Stimulated activated CD4-positive, alpha-beta T cell treated with anti-CD3 and anti-CD28 coated beads, Interleukin-2, amount 100 ng/mL, for 4 hours (primary cell): Measurements from ENCODE around the gene ADAP1.
"Not testable (repeated sequence)": the region's sequence is repeated elsewhere in the genome, so short reads cannot be mapped to it uniquely, and the experiment has no call there.

Experiments
- DNase-seq: peaks from one replicate; pipeline ENCODE4 v3.0.0-alpha.2; 2020; ENCODE audit warnings: low read depth

The ADAP1 gene, protein sequence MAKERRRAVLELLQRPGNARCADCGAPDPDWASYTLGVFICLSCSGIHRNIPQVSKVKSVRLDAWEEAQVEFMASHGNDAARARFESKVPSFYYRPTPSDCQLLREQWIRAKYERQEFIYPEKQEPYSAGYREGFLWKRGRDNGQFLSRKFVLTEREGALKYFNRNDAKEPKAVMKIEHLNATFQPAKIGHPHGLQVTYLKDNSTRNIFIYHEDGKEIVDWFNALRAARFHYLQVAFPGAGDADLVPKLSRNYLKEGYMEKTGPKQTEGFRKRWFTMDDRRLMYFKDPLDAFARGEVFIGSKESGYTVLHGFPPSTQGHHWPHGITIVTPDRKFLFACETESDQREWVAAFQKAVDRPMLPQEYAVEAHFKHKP

DNA sequence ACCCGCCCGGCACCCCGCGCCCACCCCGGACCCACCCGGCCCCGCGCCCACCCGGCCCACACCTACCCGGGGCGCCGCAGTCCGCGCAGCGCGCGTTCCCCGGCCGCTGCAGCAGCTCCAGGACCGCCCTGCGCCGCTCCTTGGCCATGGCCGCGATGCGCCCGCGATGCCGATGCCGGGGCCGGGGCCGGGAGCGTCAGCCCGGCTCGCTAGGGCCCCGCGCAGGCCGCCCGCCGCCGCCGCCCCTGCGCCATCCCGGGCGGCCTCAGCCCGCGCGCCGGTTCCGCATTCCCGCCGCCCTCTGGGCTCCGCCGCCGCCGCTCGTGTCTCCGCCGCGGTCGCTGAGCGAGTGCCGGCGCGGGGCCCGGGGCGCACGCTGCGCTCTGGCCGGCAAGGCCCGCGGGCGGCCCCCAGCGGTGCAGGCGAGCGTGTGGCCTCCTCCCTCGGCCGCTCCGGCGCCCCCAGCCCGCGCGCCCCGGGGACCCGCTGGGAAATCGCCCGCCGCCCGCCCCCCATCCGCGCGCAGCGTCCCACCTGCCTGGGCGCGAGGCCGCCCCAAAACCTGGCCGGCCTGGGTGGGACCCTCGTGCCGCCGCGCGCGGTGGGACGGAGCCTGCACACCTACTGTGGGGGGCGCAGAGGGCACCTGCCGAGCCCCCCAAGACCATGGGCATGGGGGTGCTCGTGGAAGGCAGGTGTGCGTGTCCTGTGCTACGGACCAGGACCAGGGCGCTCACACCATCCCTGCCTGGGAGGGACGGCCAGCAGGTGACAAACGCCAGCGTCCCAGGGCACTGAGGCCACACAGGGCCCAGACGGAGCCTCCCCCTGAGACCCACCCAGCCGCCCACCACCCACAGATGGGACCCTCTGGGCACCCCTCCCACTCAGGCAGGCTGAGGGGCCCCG is at the start of gene ADAP1:
TSS of gene ADAP1 (minus strand) at position 351 of the 909 bp plus-strand sequence. CDS start at position 148, 203 bp downstream.
- DNase-seq = peak; percentile 32

DNA sequence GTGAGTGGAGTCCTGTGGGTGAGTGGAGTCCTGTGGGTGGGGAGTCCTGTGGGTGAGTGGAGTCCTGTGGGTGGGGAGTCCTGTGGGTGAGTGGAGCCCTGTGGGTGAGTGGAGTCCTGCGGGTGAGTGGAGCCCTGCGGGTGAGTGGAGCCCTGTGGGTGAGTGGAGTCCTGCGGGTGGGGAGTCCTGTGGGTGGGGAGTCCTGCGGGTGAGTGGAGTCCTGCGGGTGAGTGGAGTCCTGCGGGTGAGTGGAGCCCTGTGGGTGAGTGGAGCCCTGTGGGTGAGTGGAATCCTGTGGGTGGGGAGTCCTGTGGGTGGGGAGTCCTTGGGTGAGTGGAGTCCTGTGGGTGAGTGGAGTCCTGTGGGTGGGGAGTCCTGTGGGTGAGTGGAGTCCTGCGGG is 48.0 kb upstream of the ADAP1 start:
- not testable (repeated sequence) for DNase-seq

DNA sequence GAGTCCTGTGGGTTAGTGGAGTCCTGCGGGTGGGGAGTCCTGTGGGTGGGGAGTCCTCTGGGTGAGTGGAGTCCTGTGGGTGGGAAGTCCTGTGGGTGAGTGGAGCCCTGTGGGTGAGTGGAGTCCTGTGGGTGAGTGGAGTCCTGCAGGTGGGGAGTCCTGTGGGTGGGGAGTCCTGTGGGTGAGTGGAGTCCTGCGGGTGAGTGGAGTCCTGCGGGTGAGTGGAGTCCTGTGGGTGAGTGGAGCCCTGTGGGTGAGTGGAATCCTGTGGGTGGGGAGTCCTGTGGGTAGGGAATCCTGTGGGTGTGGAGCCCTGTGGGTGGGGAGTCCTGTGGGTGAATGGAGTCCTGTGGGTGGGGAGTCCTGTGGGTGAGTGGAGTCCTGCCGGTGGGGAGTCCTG is 47.5 kb upstream of the ADAP1 start:
- DNase-seq = not testable (repeated sequence)

- not testable (repeated sequence) for DNase-seq
Measured at GRCh38 chr7:1001069-1001770, 46.7 kb upstream of the ADAP1 start.

DNA sequence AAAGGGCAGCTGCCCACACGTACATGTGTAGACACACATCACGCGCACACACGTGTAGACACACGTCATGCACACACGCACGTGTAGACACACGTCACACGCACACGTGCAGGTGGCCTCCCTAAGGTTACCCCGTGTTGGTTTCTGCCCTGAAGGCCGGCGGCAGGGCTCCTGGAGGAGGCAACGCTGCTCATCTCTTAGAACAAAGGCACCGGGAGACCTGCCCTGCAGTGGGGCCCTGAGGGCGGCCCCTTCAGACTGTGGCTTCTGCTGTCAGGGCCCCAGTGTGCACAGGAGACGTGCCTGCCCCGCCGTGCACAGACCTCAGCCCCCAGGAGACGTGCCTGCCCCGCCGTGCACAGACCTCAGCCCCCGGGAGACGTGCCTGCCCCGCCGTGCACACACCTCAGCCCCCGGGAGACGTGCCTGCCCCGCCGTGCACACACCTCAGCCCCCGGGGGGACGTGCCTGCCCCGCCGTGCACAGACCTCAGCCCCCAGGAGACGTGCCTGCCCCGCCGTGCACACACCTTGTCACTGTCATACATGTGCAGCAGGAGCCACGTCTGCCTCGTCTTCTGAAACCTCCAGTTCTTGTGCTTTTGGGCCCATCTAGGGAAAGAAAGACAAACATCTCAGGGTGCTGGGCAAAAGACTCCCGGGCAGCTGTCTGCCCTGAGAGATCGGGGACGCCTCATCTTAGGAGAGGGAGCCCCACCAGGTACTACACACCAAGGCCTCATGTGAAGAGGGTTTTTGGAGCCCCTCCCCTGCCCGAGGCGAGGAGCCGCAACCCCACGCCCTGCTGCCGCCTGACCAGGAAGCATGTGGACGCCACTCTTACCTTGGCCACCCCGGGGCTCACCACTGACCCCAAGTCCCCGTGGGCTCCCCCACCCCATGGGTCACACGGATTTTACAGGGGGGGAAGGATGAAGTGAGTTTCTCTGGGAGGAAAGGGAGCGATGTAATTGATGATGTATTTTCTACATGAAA is 45.8 kb upstream of the ADAP1 start:
- no peak for DNase-seq

DNA sequence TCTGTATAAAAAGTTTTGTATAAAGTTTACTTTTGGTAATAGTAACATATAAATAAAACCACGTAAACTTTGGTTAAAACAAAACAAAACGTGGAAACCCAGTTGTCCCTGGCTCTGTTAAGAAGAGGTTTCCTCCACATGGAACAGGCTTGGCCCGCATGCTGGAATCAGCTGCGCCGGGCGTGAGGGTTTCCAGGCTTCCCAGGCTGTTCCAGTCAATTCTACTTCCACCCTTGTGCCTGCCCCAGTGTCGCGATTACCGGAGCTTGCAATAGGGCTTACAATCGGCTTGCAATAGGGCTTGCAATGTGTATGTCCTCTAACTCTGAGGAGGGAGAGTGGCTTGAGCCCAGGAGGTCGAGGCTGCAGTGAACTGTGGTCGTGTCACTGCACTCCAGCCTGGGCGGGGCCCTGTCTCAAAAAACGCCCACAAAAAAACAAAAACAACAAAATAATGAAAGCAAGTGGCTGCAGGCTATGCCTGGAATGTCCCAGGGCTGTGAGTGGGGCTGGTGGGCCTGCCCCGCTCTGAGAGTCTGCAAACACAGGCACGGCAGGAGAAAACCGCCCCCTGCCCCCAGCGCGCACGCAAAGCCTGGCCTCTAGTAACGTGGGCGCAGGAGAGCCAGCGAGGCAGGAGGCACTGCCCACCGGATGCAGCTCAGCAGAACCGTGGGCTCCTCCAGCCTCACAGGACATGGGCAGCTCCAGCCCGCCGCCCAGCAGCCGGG is 44.8 kb upstream of the ADAP1 start:
- DNase-seq = no peak

DNA sequence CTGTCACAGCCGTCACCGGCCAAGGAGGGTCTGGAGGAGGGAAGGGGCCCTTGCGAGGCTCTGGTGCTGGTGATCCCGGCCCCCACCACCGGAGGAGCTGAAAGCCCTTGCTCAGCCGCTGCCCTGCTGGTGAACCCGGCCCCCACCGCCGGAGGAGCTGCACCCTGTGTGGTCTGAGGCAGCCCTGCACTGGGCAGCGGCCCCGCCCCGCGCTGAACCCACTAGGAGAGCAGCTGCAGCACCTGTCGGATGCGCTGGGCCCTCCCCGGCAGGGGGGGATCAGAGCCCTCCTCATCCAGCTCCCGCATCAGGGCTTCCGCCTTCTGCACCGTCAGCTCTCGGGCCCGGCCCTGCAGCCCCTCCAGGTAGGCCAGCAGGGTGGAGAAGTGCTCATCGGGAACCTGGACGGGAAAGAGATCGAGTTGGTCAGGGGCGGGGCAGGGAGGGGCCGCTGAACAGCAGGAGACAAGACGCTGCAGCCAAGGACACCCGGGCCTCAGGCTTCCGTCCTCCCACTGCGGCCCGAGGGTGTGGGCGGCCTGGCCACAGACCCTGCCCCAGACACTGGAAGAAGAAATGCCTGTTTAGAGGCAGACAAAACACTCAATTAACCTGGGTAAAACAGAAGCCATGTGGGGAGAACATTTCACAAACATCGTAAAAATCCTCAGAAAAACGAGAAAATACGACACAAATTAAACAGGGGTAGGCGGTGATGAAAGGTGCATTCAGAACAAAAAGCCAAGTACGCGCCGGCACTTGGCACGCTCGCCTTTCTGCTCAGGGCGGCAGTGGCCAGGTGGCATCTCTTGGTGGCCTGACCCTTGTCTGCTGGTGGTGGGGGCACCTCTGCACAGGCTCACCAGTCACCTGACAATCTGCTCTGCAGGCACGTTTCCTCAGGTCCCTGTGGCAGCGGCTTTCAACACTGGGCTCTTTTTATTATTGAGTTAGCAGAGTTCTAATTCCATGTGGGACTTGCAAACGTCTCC is 43.2 kb upstream of the ADAP1 start:
- DNase-seq = no peak

GRCh38 chr7:996079-996872 is 41.8 kb upstream of the ADAP1 start:
- DNase-seq = no peak

DNA sequence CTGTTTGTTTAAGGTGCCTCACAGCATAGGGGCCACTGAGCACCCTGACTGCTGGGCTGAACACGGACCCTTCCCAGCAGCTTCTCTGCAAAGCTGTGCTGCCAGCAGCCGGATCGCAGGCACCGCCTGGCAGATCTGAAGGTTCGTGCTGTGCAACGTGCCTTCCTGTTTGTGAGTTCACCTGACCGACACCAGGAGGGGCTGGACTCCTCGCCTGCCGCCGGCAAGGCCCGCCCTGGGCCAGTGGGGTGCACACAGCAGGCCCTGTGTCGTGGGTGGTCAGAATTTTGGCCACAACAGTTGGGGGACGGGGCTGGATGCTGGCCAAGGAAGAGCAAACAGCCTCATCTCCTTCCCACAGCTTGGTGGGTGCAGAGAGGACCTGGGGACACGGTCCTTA is 41.1 kb upstream of the ADAP1 start:
- no peak for DNase-seq

GRCh38 chr7:994592-995308 is 40.3 kb upstream of the ADAP1 start:
- DNase-seq = no peak

DNA sequence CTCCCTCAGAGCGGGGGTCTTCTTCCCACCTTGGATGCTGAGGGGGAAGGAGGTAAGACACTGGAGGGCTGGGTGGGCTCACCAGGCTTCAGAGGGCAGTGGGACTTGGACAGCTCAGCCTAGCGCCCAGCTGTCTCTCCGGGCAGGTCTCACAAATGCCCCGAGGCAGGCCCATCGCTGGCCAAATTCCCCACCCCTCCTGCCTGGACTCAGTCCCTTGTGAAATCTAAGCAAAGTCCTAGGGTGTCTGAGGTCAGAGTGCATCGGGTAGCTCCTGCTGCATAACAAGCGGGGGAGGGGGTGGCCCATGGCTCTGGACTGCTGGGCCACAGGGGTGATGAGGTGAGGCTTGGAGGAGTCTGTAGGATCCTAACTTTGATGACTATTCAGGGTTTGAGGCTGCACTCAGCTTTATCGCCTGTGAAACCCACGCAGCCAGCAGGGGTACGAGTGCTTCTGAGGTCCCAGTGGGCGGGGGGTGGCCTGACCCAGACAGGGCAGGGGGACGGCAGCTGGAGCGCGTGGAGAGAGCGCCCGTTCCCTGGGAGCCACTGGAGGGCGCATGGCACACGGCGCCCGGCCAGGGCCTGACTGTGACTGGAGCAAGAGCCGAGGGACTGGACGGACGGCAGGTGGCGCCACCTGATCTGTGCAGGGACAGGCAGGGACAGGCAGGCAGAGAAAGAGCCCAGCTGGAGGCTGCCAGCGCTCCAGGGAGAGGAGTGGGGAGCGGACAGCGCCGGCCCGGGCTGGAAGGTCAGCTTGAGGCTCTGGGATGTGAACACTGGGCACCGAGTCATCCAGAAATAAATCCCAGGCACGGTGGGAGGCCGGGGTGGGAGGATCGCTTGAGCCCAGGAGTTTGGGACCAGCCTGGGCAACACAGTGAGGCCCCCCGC is 38.5 kb upstream of the ADAP1 start:
- DNase-seq = peak; percentile 93

DNA sequence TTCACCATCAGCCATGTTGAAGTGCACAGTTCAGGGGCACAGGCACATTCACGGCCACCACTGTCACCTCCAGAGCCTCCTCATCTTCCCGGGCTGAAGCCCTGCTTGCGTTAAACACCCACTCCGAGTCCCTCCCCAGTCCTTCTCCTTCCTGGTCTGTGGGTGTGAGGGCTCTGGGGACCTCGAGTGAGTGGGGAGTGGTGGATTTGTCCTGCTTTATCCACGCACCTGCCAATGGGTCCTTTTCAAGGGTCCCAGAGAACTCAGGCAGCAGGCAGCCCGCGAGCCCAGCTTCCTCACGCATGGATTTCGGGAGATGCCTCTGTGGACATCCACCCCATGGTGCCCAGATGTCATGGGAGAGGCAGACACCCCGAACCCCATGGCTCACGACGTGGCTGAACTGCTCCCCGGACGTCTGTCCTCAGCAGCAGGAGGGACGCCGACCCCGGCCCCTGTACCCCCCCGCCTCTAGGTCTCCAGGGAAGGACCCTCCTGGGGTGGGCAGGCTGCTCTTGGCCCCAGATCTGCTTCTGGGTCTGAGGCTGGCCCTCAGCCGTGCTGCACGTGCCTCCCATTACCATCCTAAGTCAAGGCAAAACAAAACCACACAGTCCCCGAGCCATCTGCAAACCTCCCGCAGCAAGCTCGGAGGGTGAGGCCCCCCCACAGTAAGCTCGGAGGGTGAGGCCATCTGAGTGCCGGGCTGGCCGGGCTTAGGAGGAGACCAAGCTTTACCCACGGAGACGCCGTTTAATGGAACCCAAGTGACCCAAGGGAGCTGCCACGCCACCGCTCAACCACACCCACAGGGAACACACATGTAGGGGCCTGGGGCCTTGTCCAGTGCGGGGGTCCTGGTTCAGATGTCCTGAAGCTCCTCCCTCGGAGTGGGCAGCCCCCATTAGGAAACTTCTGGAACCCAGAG is 37.5 kb upstream of the ADAP1 start:
- no peak for DNase-seq

GRCh38 chr7:990933-991728 is 36.7 kb upstream of the ADAP1 start:
- no peak for DNase-seq

DNA sequence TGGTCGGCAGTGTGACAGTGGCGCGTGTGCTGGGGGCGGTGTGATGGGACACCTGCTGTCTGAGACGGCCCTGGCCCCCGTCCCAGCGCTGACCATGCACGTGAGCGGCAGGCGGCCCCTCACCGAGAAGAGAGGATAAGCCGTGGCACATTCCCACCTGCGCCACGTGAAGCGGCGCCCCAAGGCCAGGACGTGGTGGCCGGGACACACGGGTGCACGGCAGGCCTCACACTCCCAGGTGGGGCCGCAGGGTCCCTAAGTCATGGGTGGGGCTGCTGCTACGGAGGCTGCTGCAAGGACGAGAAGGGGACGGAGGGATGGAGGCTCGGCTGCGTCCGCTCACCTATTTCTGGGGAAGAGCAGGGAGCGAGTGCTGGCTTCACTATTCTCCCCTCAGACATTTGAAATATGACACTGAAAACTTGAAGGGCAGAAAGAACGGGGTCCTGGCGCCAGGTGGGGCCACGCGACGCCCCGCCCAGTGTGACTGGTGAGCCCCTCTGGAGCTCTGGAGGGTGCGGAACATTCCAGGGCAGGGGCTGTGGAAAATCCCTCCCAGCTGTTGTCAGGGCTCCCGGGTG is 36.0 kb upstream of the ADAP1 start:
- DNase-seq = no peak
